Vagina (tissue), 2 donors: ENCODE measurements around the gene PRRT2.

Experiments used
- CTCF ChIP-seq, 3 experiments: fragments of 450-650 bp in 2 of 3; fragments of 200-600 bp in 1 of 3; sonication (generic) in 1 of 3; IDR thresholded peaks; one replicate each; pipeline ENCODE4 v1.5.1; 2017 to 2019; ENCODE audit warnings: antibody characterized with exemption in 3 of 3, mild to moderate bottlenecking in 2 of 3, moderate library complexity in 2 of 3
- POLR2A ChIP-seq, 2 donors: fragments of 450-650 bp; IDR thresholded peaks; one replicate each; pipeline ENCODE4 v1.6.1; 2017; ENCODE audit warnings: antibody characterized with exemption in 2 of 2, mild to moderate bottlenecking in 2 of 2, moderate library complexity in 2 of 2
- POLR2AphosphoS5 ChIP-seq, 2 donors: sonication (generic); formaldehyde crosslinking; IDR thresholded peaks; one replicate each; pipeline ENCODE4 v1.9.0; 2017; ENCODE audit warnings: antibody characterized with exemption in 2 of 2, mild to moderate bottlenecking in 2 of 2, low read depth in 1 of 2; ENCODE audit not compliant: insufficient read depth in 1 of 2

- TF ChIP-seq CTCF (IDR thresholded peaks at IDR 0.05): no peak
- TF ChIP-seq POLR2AphosphoS5 (IDR thresholded peaks at IDR 0.05; ENCODE audit: insufficient read depth in 1 of 2, low read depth in 1 of 2): no peak
- no peak for TF ChIP-seq POLR2A (IDR thresholded peaks at IDR 0.05)
Measured at GRCh38 chr16:29774730-29775129, 37.3 kb upstream of the PRRT2 start.
